K562 (cell line): ENCODE data around the gene DDX5. TPM values are rescaled to one million over a fixed set of nuclear protein-coding genes. Genes with fewer than 3 reads are reported as not detected.

Source experiments
- ATAC-seq: fragments of 200-7000 bp; cut with Tn5 transposase; 3 replicates; pipeline ENCODE4 v1.9.1; 2020; ENCODE audit warnings: moderate library complexity
- BruUV-seq: library from RNA; stranded (reverse); fragments of 400-500 nt; replicated peaks from 2 replicates; lab custom pipeline; 2021; lab: Mats Ljungman, UMichigan
- CTCF ChIA-PET: fragments of 300-600 bp; formaldehyde crosslinking; extraction: SDS; loops from one replicate; lab custom pipeline; 2021; ENCODE audit warnings: low intra/inter-chr PET ratio; lab: Yijun Ruan, JAX
- POLR2A ChIA-PET: fragments of 300-600, 350-650 bp; sonication (Branson Sonifier 250); formaldehyde crosslinking; extraction: SDS; loops from one replicate; lab custom pipeline; 2021; ENCODE audit warnings: antibody characterized with exemption, inconsistent platforms; lab: Yijun Ruan, JAX
- DNase-seq, 4 experiments: peaks; one replicate each; pipeline versions ENCODE4 v3.0.0 to v3.0.0-alpha.2; 2011 to 2018; ENCODE audit warnings: low spot score in 3 of 4, mixed read lengths in 3 of 4; ENCODE audit errors: extremely low read depth in 1 of 4
- FAIRE-seq: peaks from 2 replicates; lab custom pipeline; 2011; peaks lifted over from hg19 to GRCh38; lab: Jason Lieb, UNC
- H2AFZ ChIP-seq: 2 replicates; pipeline ENCODE4 v1.6.0; 2011; ENCODE audit warnings: low read depth, low read length, control low read depth, inconsistent platforms
- H3K27ac ChIP-seq: fragments of 200-600 bp; 3 replicates; pipeline ENCODE4 v1.8.0; 2011; ENCODE audit warnings: low read depth, mild to moderate bottlenecking, control low read depth, inconsistent platforms, low read length, moderate library complexity, mixed read lengths; ENCODE audit errors: extremely low read depth
- H3K27me3 ChIP-seq, 2 experiments: fragments of 300-600 bp in 1 of 2; 2 replicates in 1 of 2; 3 replicates in 1 of 2; pipeline versions ENCODE4 v1.6.0 to v1.8.0; 2011; ENCODE audit warnings: inconsistent platforms in 2 of 2, low read length in 2 of 2, mild to moderate bottlenecking in 1 of 2, mixed read lengths in 1 of 2, moderate library complexity in 1 of 2; ENCODE audit not compliant: control insufficient read depth in 2 of 2, insufficient read depth in 2 of 2
- H3K36me3 ChIP-seq: fragments of 300-600 bp; 3 replicates; pipeline ENCODE4 v1.8.0; 2011; ENCODE audit warnings: mild to moderate bottlenecking, low read length, inconsistent platforms; ENCODE audit not compliant: control insufficient read depth, insufficient read depth
- H3K4me1 ChIP-seq, 2 experiments: fragments of 200-600 bp in 1 of 2; replicated peaks in 1 of 2; 2 replicates in 1 of 2; 3 replicates in 1 of 2; pipeline versions ENCODE4 v1.5.1 to v1.8.0; 2011; ENCODE audit warnings: inconsistent platforms in 2 of 2, low read length in 2 of 2, mild to moderate bottlenecking in 1 of 2, mixed read lengths in 1 of 2, moderate library complexity in 1 of 2; ENCODE audit not compliant: control insufficient read depth in 2 of 2, insufficient read depth in 2 of 2
- H3K4me2 ChIP-seq: 2 replicates; pipeline ENCODE4 v1.6.1; 2011; ENCODE audit warnings: low read length, control low read depth, inconsistent platforms, mixed read lengths; ENCODE audit not compliant: insufficient read depth
- H3K4me3 ChIP-seq: fragments of 200-600 bp; sonication (generic), shearing (Covaris generic); 2 replicates; pipeline ENCODE4 v1.5.1; 2016; ENCODE audit warnings: control low read depth, inconsistent platforms
- H3K79me2 ChIP-seq: fragments of 200-600 bp; 3 replicates; pipeline ENCODE4 v1.8.0; 2011; ENCODE audit warnings: low read length, inconsistent platforms; ENCODE audit not compliant: control insufficient read depth, insufficient read depth
- H3K9ac ChIP-seq, 2 experiments: 2 replicates each; pipeline versions ENCODE4 v1.6.0 to v1.6.1; 2011; ENCODE audit warnings: low read depth in 2 of 2, low read length in 2 of 2, control low read depth in 1 of 2, inconsistent platforms in 1 of 2, mild to moderate bottlenecking in 1 of 2, mixed read lengths in 1 of 2; ENCODE audit not compliant: insufficient read depth in 1 of 2
- H3K9me1 ChIP-seq: one replicate; pipeline ENCODE4 v1.6.0; 2011; ENCODE audit warnings: inconsistent platforms, mild to moderate bottlenecking, low read length, moderate library complexity; ENCODE audit not compliant: control insufficient read depth, insufficient read depth
- H3K9me3 ChIP-seq: replicated peaks from 2 replicates; pipeline ENCODE4 v1.5.1; 2011; ENCODE audit warnings: low read depth, low read length, inconsistent platforms; ENCODE audit not compliant: control insufficient read depth, insufficient read depth
- H4K20me1 ChIP-seq: replicated peaks from 2 replicates; pipeline ENCODE4 v1.6.1; 2011; ENCODE audit warnings: low read length, inconsistent platforms, mixed read lengths; ENCODE audit not compliant: control insufficient read depth, insufficient read depth
- SMARCB1 ChIP-seq: IDR thresholded peaks from 2 replicates; pipeline ENCODE4 v1.6.1; 2011; ENCODE audit warnings: improper control_type of control experiment, low read depth; ENCODE audit not compliant: insufficient read length
- YY1 ChIP-seq, 3 experiments: IDR thresholded peaks; 2 replicates each; pipeline ENCODE4 v1.6.1; 2011; ENCODE audit warnings: low read length in 2 of 3, mild to moderate bottlenecking in 2 of 3, moderate library complexity in 2 of 3, borderline replicate concordance in 1 of 3, control low read depth in 1 of 3, low read depth in 1 of 3; ENCODE audit not compliant: insufficient read depth in 3 of 3, insufficient replicate concordance in 2 of 3, control insufficient read depth in 1 of 3, insufficient read length in 1 of 3; ENCODE audit errors: extremely low read depth in 1 of 3
- ZNF316 ChIP-seq: fragments of 450-650 bp; IDR thresholded peaks from 2 replicates; pipeline ENCODE4 v1.6.1; 2016
- WGBS: fragments of 100-300 bp; shearing (Covaris generic); methylation state at CpG from one replicate; pipeline ENCODE4 v1.1.6; 2016; ENCODE audit warnings: low coverage, mixed read lengths; ENCODE audit not compliant: insufficient coverage; ENCODE audit errors: missing lambda C conversion rate; 5-methylcytosine and 5-hydroxymethylcytosine counted together
- in situ Hi-C: fragments of 300-500 bp; cut with MboI; formaldehyde crosslinking; loops from 4 replicates; pipeline ENCODE4 v1.15.0; 2018; ENCODE audit warnings: inconsistent platforms, mixed read lengths
- intact Hi-C: fragments of 100-400 bp; cut with micrococcal nuclease; formaldehyde crosslinking; loops from 2 replicates; pipeline ENCODE4 v1.14.2; 2022
- polyA plus RNA-seq, 8 experiments: library from polyadenylated mRNA; depleted of rRNA in 4 of 8; stranded (reverse) in 5 of 8; unstranded in 3 of 8; fragments of >200 nt; fragmentation: Nextera tagmentation in 2 of 8; fragmentation: Illumina TruSeq in 1 of 8; extraction: Ambion mirVana in 2 of 8; extraction: Trizol in 1 of 8; gene quantifications; 2 replicates each; pipeline versions ENCODE4 v1.2.1 to v1.2.3, GENCODE V29; 2011 to 2014; ENCODE audit warnings: inconsistent platforms in 1 of 8, missing spikeins in 1 of 8
- total RNA-seq, 7 experiments: library from RNA; depleted of rRNA in 6 of 7; stranded (reverse); fragments of >200 nt in 6 of 7; fragmentation: Illumina TruSeq in 2 of 7; extraction: Trizol in 2 of 7; gene quantifications; 2 replicates each; pipeline versions ENCODE4 v1.2.1 to v1.2.3, GENCODE V29; 2011 to 2021; ENCODE audit warnings: low replicate concordance in 1 of 7
- TF ChIP-seq, protein P1 (sequence below): sonication (generic); formaldehyde crosslinking; IDR thresholded peaks from 2 replicates; pipeline ENCODE4 v1.8.0; 2023; ENCODE audit warnings: mild to moderate bottlenecking, missing genetic modification reagents

DDX5 gene
- total and polyA plus RNA-seq, 9 of the 15 experiments (the other 6 are each of a cell fraction or from before 2014, with no cell fraction given) = 306 to 1,639 (median 604) TPM

DNA sequence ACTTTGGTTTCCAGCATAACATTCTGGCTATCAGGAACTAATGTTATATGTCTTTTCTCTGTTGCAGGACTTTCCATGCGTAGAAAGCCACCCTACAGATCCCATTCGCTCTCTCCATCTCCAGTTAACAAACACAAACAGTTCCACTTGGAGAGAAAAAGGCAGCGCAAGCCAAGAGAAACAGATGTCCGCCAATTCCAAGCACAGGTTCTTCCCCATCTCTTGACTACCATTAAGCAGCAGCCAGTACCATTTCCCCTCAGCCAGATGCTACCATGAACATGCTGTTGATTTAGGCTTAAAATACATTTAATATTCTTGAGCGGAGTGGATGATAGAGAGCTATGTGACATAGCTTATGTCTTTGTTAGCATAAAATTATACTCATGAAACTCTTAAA lies 23.1 kb upstream of the DDX5 start (continued):
- TF ChIP-seq YY1 (IDR thresholded peaks at IDR 0.05; ENCODE audit: borderline replicate concordance in 1 of 3, control insufficient read depth in 1 of 3, extremely low read depth in 1 of 3, insufficient read depth in 3 of 3, insufficient read length in 1 of 3, insufficient replicate concordance in 2 of 3, low read depth in 1 of 3, low read length in 2 of 3) = no peak

DNA sequence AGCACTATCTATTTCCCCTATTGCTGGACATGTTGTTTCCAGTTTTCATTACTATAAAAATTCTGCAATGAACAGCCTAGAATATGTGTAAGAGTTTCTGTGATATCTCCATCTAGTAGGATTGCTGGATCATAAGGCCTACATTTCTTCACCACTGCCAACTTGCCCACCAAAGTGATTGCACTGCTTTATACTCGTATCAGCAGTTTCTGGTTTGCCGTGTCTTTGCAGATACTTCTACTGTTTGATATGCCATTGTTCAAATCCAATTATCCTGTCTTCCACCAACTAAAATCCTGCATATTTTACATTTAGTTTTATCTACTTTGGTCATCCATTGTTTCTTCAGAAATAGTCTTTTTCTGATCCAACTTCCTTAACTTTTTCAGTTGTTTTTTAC lies 21.8 kb upstream of the DDX5 start:
- POLR2A ChIA-PET = interaction anchor here (0.8 to 1.5 kb wide), 4 partner anchors 8 to 535 kb away, joined by 3 to 6 read pairs (median 4); no protein-coding TSS in a partner anchor
- FAIRE-seq = no peak
- TF ChIP-seq, protein P1, sequence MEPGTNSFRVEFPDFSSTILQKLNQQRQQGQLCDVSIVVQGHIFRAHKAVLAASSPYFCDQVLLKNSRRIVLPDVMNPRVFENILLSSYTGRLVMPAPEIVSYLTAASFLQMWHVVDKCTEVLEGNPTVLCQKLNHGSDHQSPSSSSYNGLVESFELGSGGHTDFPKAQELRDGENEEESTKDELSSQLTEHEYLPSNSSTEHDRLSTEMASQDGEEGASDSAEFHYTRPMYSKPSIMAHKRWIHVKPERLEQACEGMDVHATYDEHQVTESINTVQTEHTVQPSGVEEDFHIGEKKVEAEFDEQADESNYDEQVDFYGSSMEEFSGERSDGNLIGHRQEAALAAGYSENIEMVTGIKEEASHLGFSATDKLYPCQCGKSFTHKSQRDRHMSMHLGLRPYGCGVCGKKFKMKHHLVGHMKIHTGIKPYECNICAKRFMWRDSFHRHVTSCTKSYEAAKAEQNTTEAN (CRISPR knock-in tag) = no peak
- TF ChIP-seq SMARCB1 (no peak), ZNF316 (peak; percentile 53)
- TF ChIP-seq, all 486 proteins: peak for 1
- no peak for DNase-seq
- H3K9me3 ChIP-seq = no peaks in the 10 kb centered on the region
- H3K27ac ChIP-seq = no peak overlapping the region
- intact Hi-C loops = no loop called here
- no peak overlapping the region for H2AFZ ChIP-seq
- no TSS peak for BruUV-seq
- H3K4me3 ChIP-seq = no peak overlapping the region
- CTCF ChIA-PET = no interaction called here
- no peaks in the 10 kb centered on the region for H4K20me1 ChIP-seq
- H3K4me2 ChIP-seq = no peak overlapping the region
- no peak overlapping the region for H3K9ac ChIP-seq
- no peaks in the 10 kb centered on the region; a peak in 1 of 5 replicates for H3K4me1 ChIP-seq
- no peak for ATAC-seq
- H3K9me1 ChIP-seq = no peaks in the 10 kb centered on the region
- WGBS = 94% methylated on average over 2 of the region's 2 CpGs
- in situ Hi-C loops = loop anchor here (5.0 kb wide), 1 partner anchor 119 kb away; no protein-coding TSS in a partner anchor
- H3K27me3 ChIP-seq = no peaks in the 10 kb centered on the region
- H3K79me2 ChIP-seq = no peaks in the 10 kb centered on the region
- peaks cover 97% of the 10 kb centered on the region for H3K36me3 ChIP-seq
